Measurements from ENCODE around the gene SPOCK1. TPM values are rescaled to one million over a fixed set of nuclear protein-coding genes. Genes with fewer than 3 reads are reported as not detected.

SPOCK1 gene
- total RNA-seq, 1 donor from 2014 or later, result 81.2 TPM

DNA sequence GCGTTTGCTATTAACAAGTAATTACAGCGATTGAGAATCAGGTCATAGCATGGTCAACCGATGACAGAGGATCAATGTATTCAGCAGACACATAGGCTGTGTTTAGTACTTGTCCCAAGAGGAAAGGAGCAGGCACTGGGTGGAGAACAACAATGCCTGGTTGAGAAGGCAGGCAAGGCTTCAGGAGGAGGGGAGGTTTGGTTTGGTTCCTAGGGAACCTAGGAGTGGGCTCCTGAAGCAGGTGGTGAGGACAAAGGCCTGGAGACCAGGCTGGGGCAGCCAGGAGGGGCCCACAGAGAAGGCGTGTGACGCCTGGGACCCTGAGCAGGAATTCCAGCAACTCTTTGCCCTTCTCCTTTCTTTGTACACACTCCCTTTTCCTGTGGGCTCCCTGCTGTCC, 195.6 kb downstream of the SPOCK1 start:
- intact Hi-C loops (cut with DNase I), result no loop called here
- Histone ChIP-seq H3K27ac (no peak overlapping the region), H3K4me3 (no peak overlapping the region), H3K4me1 (peaks cover 0 to 10% of the 10 kb centered on the region in 2 donors), H3K9me3 (no peaks in the 10 kb centered on the region), H3K27me3 (no peaks in the 10 kb centered on the region), H3K36me3 (no peaks in the 10 kb centered on the region)
- no peak for DNase-seq (ENCODE audit: low spot score in 2 of 2)
- TF ChIP-seq CTCF (IDR thresholded peaks at IDR 0.05), result no peak

- TF ChIP-seq CTCF (IDR thresholded peaks at IDR 0.05), result no peak
- no peaks in the 10 kb centered on the region for H3K27me3 ChIP-seq
- peaks cover 0 to 10% of the 10 kb centered on the region in 2 donors for H3K4me1 ChIP-seq
- intact Hi-C loops (cut with DNase I), result no loop called here
- H3K27ac ChIP-seq, result peak overlapping the region; percentile 70 to 71
- H3K4me3 ChIP-seq, result no peak overlapping the region
- no peak for DNase-seq (ENCODE audit: low spot score in 2 of 2)
- no peaks in the 10 kb centered on the region for H3K9me3 ChIP-seq
- H3K36me3 ChIP-seq, result no peaks in the 10 kb centered on the region
These were observed 198.5 kb downstream of the SPOCK1 start for GRCh38 chr5:137300411-137301240.

DNA sequence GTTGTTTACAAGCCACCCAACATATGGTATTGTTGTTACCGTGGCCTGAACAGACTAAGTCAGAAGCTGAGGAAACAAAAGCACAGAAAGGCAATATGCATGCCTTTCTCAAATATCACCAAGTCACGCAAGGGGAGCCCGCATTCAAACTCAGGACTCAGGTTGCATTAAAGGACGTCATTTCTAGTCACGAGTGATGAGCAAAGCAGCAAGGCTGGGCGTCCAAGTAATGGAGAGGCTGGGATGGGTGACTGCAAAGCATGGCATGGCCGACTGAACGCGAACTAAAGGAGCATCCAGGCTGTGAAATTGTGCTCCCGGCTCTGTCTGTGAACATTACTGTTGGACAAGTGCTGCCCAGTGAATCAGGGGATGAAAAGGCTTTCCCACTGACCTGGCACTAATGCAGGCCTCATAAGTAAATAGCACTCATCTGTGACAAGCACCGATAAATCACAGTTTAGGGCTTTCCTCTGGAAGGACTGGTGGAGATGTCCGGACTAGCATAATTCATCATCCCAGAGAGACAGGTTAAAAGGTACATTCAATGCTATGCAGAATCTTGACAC, 202.8 kb downstream of the SPOCK1 start:
- no peaks in the 10 kb centered on the region for H3K9me3 ChIP-seq
- H3K27ac ChIP-seq, result no peak overlapping the region
- DNase-seq (ENCODE audit: low spot score in 2 of 2), result no peak
- intact Hi-C loops (cut with DNase I), result no loop called here
- no peaks in the 10 kb centered on the region for H3K36me3 ChIP-seq
- no peaks in the 10 kb centered on the region for H3K27me3 ChIP-seq
- H3K4me1 ChIP-seq, result peaks cover 0 to 10% of the 10 kb centered on the region in 2 donors
- TF ChIP-seq CTCF (IDR thresholded peaks at IDR 0.05), result no peak
- H3K4me3 ChIP-seq, result no peak overlapping the region

DNA sequence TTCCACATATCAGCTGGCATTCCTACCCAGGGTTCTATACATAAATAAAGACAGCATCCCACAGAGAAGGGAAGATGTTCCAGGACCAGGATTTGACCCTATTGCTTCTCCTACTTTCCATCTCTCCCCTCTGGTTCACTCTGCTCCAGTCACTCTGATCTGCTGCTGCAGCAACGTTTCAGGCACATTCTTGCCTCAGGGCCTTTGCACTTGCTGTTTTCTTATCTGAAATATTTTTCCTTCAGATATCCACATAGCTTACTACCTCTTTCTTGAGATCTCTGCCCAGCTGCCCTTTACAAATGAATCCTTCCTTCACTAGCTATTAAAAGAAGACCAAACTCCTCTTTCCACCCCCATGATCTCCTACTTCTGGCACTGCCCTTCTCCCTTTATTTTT, 204.5 kb downstream of the SPOCK1 start:
- DNase-seq (ENCODE audit: low spot score in 2 of 2), result no peak
- H3K36me3 ChIP-seq, result no peaks in the 10 kb centered on the region
- no peaks in the 10 kb centered on the region for H3K9me3 ChIP-seq
- H3K27ac ChIP-seq, result no peak overlapping the region
- H3K4me1 ChIP-seq, result no peaks in the 10 kb centered on the region
- H3K27me3 ChIP-seq, result no peaks in the 10 kb centered on the region
- no peak overlapping the region for H3K4me3 ChIP-seq
- no peak for TF ChIP-seq CTCF (IDR thresholded peaks at IDR 0.05)
- intact Hi-C loops (cut with DNase I), result no loop called here

- H3K27me3 ChIP-seq, result no peaks in the 10 kb centered on the region
- no peak overlapping the region for H3K4me3 ChIP-seq
- DNase-seq (ENCODE audit: low spot score in 2 of 2), result no peak
- no peaks in the 10 kb centered on the region for H3K36me3 ChIP-seq
- no peaks in the 10 kb centered on the region for H3K9me3 ChIP-seq
- no peak for TF ChIP-seq CTCF (IDR thresholded peaks at IDR 0.05)
- H3K4me1 ChIP-seq, result no peaks in the 10 kb centered on the region
- no peak overlapping the region for H3K27ac ChIP-seq
- intact Hi-C loops (cut with DNase I), result no loop called here
These were observed 206.6 kb downstream of the SPOCK1 start for GRCh38 chr5:137292461-137293027.

Data from ascending aorta (tissue), 2 donors.